Mesenchymal stem cell (in vitro differentiated cells and primary cell): Measurements from ENCODE around the gene TMEM179.

Source experiments
- DNase-seq: peaks from one replicate; pipeline ENCODE4 v3.0.0-alpha.2; 2013
- H2AFZ ChIP-seq: one replicate; pipeline ENCODE4 v1.6.1; 2013; ENCODE audit warnings: low read depth, mild to moderate bottlenecking, control low read depth, inconsistent platforms, low read length, moderate library complexity
- H2AK5ac ChIP-seq: 2 replicates; pipeline ENCODE4 v1.6.1; 2013; ENCODE audit warnings: low read length, moderate library complexity, mild to moderate bottlenecking, inconsistent platforms; ENCODE audit not compliant: severe bottlenecking
- H2BK120ac ChIP-seq: one replicate; pipeline ENCODE4 v1.6.1; 2013; ENCODE audit warnings: low read depth, mild to moderate bottlenecking, inconsistent platforms, low read length, moderate library complexity
- H2BK12ac ChIP-seq, 2 experiments: one replicate each; pipeline ENCODE4 v1.6.1; 2013; ENCODE audit warnings: inconsistent platforms in 2 of 2, low read length in 2 of 2, mild to moderate bottlenecking in 2 of 2, moderate library complexity in 2 of 2, control low read depth in 1 of 2
- H2BK15ac ChIP-seq: one replicate; pipeline ENCODE4 v1.6.1; 2013; ENCODE audit warnings: mild to moderate bottlenecking, low read depth, inconsistent platforms; ENCODE audit not compliant: poor library complexity, severe bottlenecking
- H2BK5ac ChIP-seq: 2 replicates; pipeline ENCODE4 v1.6.1; 2013; ENCODE audit warnings: low read depth, mild to moderate bottlenecking, low read length, control low read depth, inconsistent platforms; ENCODE audit not compliant: poor library complexity, severe bottlenecking
- H3K14ac ChIP-seq, 2 experiments: one replicate each; pipeline ENCODE4 v1.6.1; 2013; ENCODE audit warnings: inconsistent platforms in 2 of 2, low read length in 2 of 2, control low read depth in 1 of 2, mild to moderate bottlenecking in 1 of 2, moderate library complexity in 1 of 2
- H3K18ac ChIP-seq, 2 experiments: one replicate each; pipeline ENCODE4 v1.6.1; 2013; ENCODE audit warnings: inconsistent platforms in 2 of 2, low read length in 2 of 2, control low read depth in 1 of 2, low read depth in 1 of 2, mild to moderate bottlenecking in 1 of 2
- H3K23ac ChIP-seq, 2 experiments: one replicate each; pipeline ENCODE4 v1.6.1; 2013; ENCODE audit warnings: inconsistent platforms in 2 of 2, low read length in 2 of 2, mild to moderate bottlenecking in 2 of 2, moderate library complexity in 2 of 2, control low read depth in 1 of 2
- H3K27ac ChIP-seq: 2 replicates; pipeline ENCODE4 v1.5.1; 2013; ENCODE audit warnings: mild to moderate bottlenecking, moderate library complexity, low read length, control low read depth, inconsistent platforms; ENCODE audit not compliant: poor library complexity, severe bottlenecking
- H3K27me3 ChIP-seq, 2 experiments: 2 replicates each; pipeline versions ENCODE4 v1.6.1 to v1.7.0; 2013; ENCODE audit warnings: low read length in 2 of 2, mild to moderate bottlenecking in 2 of 2, moderate library complexity in 2 of 2, control low read depth in 1 of 2, inconsistent platforms in 1 of 2; ENCODE audit not compliant: control insufficient read depth in 1 of 2, insufficient read depth in 1 of 2
- H3K36me3 ChIP-seq, 2 experiments: 2 replicates each; pipeline versions ENCODE4 v1.6.1 to v1.7.0; 2013; ENCODE audit warnings: low read length in 2 of 2, control low read depth in 1 of 2, inconsistent platforms in 1 of 2, low read depth in 1 of 2, mild to moderate bottlenecking in 1 of 2; ENCODE audit not compliant: insufficient read depth in 2 of 2, control insufficient read depth in 1 of 2
- H3K4ac ChIP-seq, 2 experiments: one replicate each; pipeline ENCODE4 v1.6.1; 2013; ENCODE audit warnings: inconsistent platforms in 2 of 2, low read length in 2 of 2, mild to moderate bottlenecking in 2 of 2, moderate library complexity in 2 of 2, control low read depth in 1 of 2, low read depth in 1 of 2
- H3K4me1 ChIP-seq: 2 replicates; pipeline ENCODE4 v1.6.1; 2013; ENCODE audit warnings: low read depth, low read length, control low read depth; ENCODE audit not compliant: control insufficient read depth, insufficient read depth
- H3K4me2 ChIP-seq: 2 replicates; pipeline ENCODE4 v1.6.1; 2013; ENCODE audit warnings: low read length, mild to moderate bottlenecking, inconsistent platforms; ENCODE audit not compliant: poor library complexity, severe bottlenecking
- H3K4me3 ChIP-seq, 2 experiments: 2 replicates each; pipeline versions ENCODE4 v1.5.1 to v1.7.0; 2013; ENCODE audit warnings: low read length in 2 of 2, mild to moderate bottlenecking in 2 of 2, control low read depth in 1 of 2, low read depth in 1 of 2; ENCODE audit not compliant: insufficient read depth in 1 of 2
- H3K79me1 ChIP-seq: replicated peaks from 2 replicates; pipeline ENCODE4 v1.6.1; 2013; ENCODE audit warnings: mild to moderate bottlenecking, control low read depth, low read length, inconsistent platforms; ENCODE audit not compliant: poor library complexity, severe bottlenecking
- H3K9ac ChIP-seq: 2 replicates; pipeline ENCODE4 v1.7.0; 2013; ENCODE audit warnings: mild to moderate bottlenecking, low read length, moderate library complexity
- H3K9me3 ChIP-seq: 2 replicates; pipeline ENCODE4 v1.7.0; 2013; ENCODE audit warnings: mild to moderate bottlenecking, low read length; ENCODE audit not compliant: control insufficient read depth
- H4K8ac ChIP-seq: one replicate; pipeline ENCODE4 v1.6.1; 2013; ENCODE audit warnings: inconsistent platforms, mild to moderate bottlenecking, low read length, moderate library complexity
- H4K91ac ChIP-seq: one replicate; pipeline ENCODE4 v1.6.1; 2013; ENCODE audit warnings: mild to moderate bottlenecking, low read length, inconsistent platforms
- WGBS: methylation state at CpG from one replicate; pipeline ENCODE4 v1.1.7; 2013; ENCODE audit warnings: mixed read lengths; 5-methylcytosine and 5-hydroxymethylcytosine counted together

The TMEM179 gene

GRCh38 chr14:104591031-104591430, 13.5 kb downstream of the TMEM179 start:
- no peaks in the 10 kb centered on the region for H3K36me3 ChIP-seq
- H3K14ac ChIP-seq: no peak overlapping the region
- WGBS: 72% methylated on average over 7 of the region's 7 CpGs
- H2BK12ac ChIP-seq: no peak overlapping the region
- no peak overlapping the region for H4K8ac ChIP-seq
- H3K4ac ChIP-seq: no peak overlapping the region
- no peak for DNase-seq
- H3K9ac ChIP-seq: no peak overlapping the region
- peaks cover 2% of the 10 kb centered on the region for H3K4me1 ChIP-seq
- no peaks in the 10 kb centered on the region for H3K79me1 ChIP-seq
- H2AFZ ChIP-seq: no peak overlapping the region
- peak overlapping the region in 1 of 2 experiments; percentile 69 for H3K4me3 ChIP-seq
- H2BK5ac ChIP-seq: no peak overlapping the region
- peaks cover 4 to 18% of the 10 kb centered on the region in 2 experiments for H3K27me3 ChIP-seq
- H2BK120ac ChIP-seq: no peak overlapping the region
- H3K23ac ChIP-seq: no peak overlapping the region
- no peak overlapping the region for H3K27ac ChIP-seq
- no peaks in the 10 kb centered on the region for H3K9me3 ChIP-seq
- no peak overlapping the region for H3K18ac ChIP-seq
- H3K4me2 ChIP-seq: no peak overlapping the region
- no peak overlapping the region for H2AK5ac ChIP-seq
- H2BK15ac ChIP-seq: no peak overlapping the region
- no peak overlapping the region for H4K91ac ChIP-seq

- Histone ChIP-seq H3K18ac (no peak overlapping the region), H3K9me3 (no peaks in the 10 kb centered on the region), H3K14ac (no peak overlapping the region), H2AFZ (no peak overlapping the region), H3K36me3 (no peaks in the 10 kb centered on the region), H3K4ac (no peak overlapping the region), H4K8ac (no peak overlapping the region), H2BK5ac (no peak overlapping the region), H3K23ac (no peak overlapping the region), H4K91ac (no peak overlapping the region), H2BK12ac (no peak overlapping the region), H2BK120ac (no peak overlapping the region), H3K27ac (no peak overlapping the region), H3K4me1 (peaks cover 2% of the 10 kb centered on the region), H3K4me2 (no peak overlapping the region), H3K27me3 (peaks cover 2 to 20% of the 10 kb centered on the region in 2 experiments), H3K9ac (peak overlapping the region; percentile 27), H2AK5ac (no peak overlapping the region), H2BK15ac (no peak overlapping the region), H3K79me1 (no peaks in the 10 kb centered on the region), H3K4me3 (peak overlapping the region in 1 of 2 experiments; percentile 69)
- DNase-seq: no peak
- WGBS: 85% methylated on average over 23 of the region's 23 CpGs
Measured at GRCh38 chr14:104590240-104590965, 14.2 kb downstream of the TMEM179 start.

DNA sequence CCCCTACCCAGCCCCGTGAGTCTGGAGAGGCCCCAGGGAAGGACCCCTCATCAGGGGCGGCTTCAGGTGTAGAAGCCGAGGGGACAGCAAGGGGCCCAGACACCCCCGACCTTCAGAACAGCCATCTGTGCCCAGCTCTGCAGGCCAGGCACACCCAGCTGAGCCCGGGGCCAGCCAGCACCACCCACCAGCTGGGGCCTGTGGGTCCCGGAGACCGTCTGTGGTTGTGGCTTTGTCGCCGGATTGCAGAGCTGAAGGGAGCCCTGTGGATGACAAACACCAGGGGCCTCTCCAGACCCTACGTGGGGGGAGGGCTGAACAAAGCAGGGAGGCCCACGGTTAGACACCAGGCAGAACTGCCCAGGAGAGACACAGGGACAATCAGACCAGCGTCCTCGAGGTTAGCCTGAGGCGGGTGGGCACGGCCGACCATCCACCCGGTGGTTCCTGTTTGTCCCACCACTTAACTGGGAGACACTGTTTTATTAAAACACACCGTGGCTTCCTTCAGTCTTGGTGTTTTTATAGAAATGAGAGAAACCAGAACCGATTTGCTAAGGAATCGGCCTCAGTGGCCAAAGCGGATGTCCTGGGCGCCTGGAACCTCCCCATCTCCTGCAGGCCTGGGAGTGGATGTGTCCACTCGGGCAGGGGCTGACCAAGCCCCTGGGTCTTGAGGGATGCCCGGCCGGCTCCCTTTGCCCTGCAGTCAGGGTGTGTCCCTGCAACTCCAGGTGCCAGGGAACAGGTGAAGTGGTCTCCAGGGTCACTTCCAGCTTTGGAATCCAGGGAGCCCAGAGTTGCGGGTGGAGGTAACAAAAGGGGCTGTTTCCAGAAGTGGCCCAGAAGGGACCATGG, 15.0 kb downstream of the TMEM179 start:
- H2AFZ ChIP-seq: no peak overlapping the region
- no peak overlapping the region for H2BK12ac ChIP-seq
- H3K9ac ChIP-seq: no peak overlapping the region
- no peak overlapping the region for H3K14ac ChIP-seq
- H3K27me3 ChIP-seq: peaks cover 4 to 28% of the 10 kb centered on the region in 2 experiments
- H3K79me1 ChIP-seq: no peaks in the 10 kb centered on the region
- no peak overlapping the region for H3K18ac ChIP-seq
- no peak overlapping the region for H3K23ac ChIP-seq
- no peaks in the 10 kb centered on the region for H3K9me3 ChIP-seq
- H3K27ac ChIP-seq: no peak overlapping the region
- H2AK5ac ChIP-seq: no peak overlapping the region
- H4K91ac ChIP-seq: no peak overlapping the region
- H4K8ac ChIP-seq: no peak overlapping the region
- peaks cover 2% of the 10 kb centered on the region for H3K4me1 ChIP-seq
- H3K36me3 ChIP-seq: no peaks in the 10 kb centered on the region
- no peak overlapping the region for H3K4me2 ChIP-seq
- DNase-seq: no peak
- H3K4ac ChIP-seq: no peak overlapping the region
- 80% methylated on average over 26 of the region's 26 CpGs for WGBS
- no peak overlapping the region for H3K4me3 ChIP-seq
- H2BK120ac ChIP-seq: no peak overlapping the region
- no peak overlapping the region for H2BK15ac ChIP-seq
- no peak overlapping the region for H2BK5ac ChIP-seq
